IPS DF 4.7 (cell line): Measurements from ENCODE around the gene UBTD2.
"Not testable (repeated sequence)": the region's sequence is repeated elsewhere in the genome, so short reads cannot be mapped to it uniquely, and the experiment has no call there.

Source experiments
- DNase-seq: peaks from one replicate; pipeline ENCODE4 v3.0.0-alpha.2; 2013; ENCODE audit warnings: low spot score; ENCODE audit errors: extremely low read depth

The UBTD2 gene

DNA sequence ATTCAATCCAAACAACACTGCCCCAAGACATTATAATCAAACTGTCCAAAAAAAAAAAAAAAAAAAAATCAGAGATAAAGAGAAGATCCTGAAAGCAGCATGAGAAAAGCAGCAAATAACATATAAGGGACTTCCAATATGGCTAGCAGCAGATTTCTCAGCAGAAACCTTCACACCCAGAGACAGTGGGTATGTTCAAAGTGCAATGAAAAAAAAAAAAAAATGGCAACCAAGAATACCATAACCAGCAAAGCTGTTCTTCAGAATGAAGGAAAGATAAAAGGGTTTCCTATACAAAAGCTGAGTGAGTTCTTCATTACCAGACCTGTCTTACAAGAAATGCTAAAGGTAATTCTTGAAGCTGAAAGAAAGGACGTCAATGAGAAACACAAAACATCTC lies 32.1 kb downstream of the UBTD2 start:
- no peak for DNase-seq

DNA sequence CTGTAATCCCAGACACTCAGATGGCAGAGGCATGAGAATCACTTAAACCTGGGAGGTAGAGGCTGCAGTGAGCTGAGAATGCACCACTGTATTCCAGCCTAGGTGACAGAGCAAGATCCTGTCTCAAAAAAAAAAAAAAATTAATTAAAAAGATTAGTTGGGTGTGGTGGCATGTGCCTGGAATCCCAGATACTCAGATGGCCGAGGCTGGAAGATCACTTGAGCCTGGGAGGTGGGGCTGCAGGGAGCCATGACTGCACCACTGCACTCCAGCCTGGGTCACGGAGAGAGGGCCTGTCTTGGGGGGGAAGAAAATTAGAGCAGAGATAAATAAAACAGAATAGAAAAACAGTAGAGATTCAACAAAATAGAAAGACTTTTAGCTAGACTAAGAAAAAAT lies 34.9 kb downstream of the UBTD2 start:
- DNase-seq: no peak

DNA sequence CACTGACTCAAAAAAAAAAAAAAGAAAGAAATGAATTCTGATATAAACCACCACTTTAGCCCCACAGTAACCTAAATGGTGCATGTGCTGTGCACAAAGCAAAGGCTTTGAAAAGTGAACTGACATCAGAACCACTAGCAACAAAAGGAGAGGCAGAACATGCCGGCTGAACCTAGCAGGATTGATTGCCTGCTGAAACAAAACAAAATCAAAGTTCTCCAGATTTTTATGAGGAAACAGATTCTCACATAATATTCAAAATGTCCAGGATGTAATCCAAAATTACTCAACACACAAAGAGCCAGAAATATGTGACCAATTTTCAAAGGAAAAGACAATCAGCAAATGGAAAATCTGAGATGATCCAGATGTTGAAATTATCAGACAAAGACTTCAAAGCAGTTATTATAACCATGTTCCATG lies 37.9 kb downstream of the UBTD2 start:
- no peak for DNase-seq

DNA sequence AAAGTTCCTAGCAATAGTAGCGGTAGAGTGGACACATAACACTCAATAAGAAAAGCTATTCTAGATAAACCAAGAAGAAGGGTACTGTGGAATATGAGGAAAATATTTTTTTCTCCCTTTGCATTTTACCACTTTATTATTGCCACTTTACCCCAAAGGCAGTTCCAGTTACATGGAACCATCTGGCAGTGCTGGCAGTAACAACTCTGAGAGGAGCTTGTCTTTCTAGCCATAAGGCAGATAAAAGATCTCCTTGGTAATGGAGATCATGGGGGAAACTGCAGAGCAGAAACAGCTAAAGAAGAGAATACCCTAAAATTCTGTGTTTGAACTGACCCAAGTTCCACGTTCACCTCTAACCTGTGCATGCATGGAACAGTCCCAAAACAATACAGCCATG lies 38.5 kb downstream of the UBTD2 start:
- DNase-seq: no peak

DNA sequence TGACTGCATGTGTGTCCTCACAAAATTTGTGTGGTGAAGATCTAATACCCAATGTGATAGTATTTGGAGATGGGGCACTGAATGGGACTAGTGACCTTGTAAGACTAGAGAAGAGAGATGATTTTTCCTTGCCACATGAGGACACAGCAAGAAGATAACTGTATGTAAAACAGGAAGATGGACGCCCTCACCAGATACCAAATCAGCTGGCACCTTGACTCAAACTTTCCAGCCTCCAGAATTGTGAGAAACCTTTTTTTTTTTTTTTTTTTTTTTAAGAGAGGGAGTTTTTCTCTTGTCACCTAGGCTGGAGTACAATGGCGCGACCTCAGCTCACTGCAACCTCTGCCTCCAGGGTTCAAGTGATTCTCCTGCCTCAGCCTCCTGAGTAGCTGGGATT lies 40.3 kb downstream of the UBTD2 start:
- DNase-seq: no peak

DNA sequence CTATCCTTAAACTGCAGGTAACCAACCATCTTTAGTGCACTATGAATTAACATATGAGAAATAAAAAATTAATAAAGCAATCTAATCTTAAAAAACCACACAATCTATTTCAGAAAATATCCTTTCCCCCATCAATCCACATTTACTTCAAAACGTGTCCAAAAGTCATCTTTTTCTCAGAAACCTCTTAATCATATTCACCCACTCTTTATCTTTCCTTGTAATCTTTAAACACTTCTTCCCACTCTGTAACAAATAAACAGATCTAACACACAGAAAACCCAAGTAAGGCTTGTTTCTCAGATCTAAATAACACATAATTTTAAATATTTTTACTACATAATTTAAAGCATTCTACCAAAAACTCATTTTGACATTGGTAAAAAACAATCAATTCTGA lies 45.2 kb downstream of the UBTD2 start:
- DNase-seq: no peak

DNA sequence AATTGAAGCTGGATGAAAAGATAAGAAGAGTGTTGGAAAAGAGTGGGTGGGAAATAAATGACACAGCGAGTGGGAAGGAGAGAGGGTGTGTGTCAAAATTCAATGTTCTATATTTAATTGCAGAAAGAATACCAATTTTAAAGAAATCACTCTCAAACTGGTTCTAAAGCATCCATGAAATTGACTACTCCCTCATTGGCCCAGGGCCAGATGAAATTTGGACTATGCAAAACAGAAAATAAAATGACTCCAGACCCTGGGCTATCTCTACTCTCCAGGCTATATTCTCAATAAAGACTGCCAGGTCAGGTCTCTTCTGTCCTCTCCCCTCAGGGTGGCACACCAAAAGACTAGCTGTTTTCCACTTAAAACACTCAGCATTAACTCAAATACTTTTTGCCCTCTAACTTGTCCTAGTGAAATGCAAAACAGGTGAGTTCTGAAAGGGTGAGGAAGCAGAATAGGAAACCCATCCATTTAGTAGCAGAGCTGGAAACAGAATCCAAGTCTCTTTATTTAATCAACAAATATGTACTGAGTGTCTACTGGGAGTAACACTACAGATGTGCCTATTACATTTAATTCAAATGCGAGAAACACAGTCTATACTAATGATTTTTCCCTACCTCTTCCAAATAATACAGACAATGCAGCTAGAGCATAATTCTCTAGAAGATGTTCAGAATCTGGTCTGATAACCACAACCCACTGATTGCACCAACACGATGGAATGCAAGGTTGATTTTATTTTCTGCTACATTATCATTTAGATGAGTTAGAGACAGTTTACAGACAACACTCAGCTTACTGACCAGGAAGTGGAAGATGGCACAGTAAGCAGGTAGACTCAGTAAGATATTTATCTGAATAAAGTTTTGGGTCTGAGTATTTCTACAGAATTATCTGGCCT lies 47.5 kb downstream of the UBTD2 start:
- no peak for DNase-seq

DNA sequence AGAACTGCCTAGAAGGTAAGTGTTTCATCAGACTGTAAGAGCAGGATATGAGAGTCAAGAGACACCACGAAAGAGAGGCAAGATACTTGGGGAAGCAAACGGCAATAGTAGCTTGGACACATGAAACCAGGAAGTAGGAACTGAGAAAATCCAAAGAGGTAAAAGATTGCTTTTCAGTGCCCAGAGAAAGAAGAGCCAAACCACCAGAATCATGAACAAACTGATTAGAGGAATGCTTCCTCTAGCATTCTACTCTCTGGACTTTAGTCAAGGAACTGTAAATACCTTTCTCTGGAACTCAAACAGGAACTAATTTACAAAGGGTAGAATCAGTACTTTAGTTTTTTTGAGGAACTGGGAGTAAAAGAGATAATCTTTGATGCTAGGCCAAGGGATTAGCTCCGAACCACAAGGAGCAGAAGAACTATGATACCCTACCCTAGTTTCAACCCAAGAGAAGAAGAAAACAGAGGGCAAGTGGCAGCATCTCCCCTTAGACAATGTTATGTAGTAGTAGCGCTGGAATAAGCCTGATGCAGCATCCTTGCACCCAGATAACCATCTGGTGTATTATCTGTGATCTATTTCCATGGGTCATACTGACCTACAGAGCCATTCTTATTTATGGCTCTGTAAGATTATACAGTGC lies 48.3 kb downstream of the UBTD2 start:
- DNase-seq: no peak

DNA sequence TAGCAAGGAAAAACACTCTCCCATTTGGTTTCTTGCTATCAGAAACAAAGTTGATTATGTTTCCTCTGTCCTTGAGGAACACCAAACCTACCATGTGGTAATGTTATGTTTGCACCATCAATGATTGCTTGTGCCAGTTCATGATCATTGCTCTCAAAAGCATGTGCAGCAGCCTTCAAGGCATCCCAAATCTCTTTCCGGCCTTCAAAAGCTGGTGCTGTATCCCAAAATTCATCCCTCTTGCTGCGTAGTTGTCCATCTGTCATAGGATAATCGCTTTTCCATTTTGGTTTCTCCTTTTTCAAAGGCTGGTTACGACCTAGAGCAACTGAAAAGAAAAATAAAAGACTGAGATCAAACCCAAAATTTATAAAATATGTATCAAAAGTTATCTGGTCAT lies 49.5 kb downstream of the UBTD2 start:
- no peak for DNase-seq

DNA sequence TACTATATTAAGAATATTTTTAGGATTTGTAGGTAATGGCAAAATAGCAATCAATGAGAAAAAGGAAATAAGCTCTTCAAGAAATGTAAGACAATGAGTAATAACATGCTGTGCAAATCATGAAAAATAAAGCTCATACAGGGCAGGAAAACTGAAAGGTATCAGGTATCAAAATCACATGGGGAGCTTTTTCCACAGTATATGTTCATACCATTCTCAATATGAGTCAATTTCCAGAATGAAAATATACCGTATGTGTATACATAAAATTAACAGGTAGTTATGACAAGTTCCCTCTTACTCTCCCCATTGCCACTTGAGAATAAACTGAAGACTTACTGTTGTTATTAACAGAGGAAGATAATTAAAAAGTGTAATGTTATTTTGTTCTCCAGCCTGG lies 53.7 kb downstream of the UBTD2 start:
- DNase-seq: no peak

DNA sequence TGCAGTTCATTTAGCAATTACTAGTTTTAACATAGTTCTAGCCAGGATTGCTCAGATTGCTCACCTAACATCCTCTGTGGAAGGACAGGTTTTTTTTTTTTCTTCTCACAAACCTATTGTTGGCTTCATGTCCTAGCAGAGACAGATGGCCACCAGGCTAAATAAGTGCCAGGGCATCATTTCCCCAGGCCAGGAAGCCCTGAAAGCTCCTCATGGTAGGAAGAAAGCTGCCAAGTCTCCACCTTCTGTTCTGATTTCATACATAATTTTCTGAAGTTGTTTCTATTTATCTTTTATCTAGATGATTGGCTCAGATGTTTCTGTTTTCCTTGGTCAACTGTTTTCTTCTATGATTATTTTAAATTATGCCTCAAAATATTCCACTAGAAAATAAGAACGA lies 58.6 kb downstream of the UBTD2 start:
- no peak for DNase-seq

DNA sequence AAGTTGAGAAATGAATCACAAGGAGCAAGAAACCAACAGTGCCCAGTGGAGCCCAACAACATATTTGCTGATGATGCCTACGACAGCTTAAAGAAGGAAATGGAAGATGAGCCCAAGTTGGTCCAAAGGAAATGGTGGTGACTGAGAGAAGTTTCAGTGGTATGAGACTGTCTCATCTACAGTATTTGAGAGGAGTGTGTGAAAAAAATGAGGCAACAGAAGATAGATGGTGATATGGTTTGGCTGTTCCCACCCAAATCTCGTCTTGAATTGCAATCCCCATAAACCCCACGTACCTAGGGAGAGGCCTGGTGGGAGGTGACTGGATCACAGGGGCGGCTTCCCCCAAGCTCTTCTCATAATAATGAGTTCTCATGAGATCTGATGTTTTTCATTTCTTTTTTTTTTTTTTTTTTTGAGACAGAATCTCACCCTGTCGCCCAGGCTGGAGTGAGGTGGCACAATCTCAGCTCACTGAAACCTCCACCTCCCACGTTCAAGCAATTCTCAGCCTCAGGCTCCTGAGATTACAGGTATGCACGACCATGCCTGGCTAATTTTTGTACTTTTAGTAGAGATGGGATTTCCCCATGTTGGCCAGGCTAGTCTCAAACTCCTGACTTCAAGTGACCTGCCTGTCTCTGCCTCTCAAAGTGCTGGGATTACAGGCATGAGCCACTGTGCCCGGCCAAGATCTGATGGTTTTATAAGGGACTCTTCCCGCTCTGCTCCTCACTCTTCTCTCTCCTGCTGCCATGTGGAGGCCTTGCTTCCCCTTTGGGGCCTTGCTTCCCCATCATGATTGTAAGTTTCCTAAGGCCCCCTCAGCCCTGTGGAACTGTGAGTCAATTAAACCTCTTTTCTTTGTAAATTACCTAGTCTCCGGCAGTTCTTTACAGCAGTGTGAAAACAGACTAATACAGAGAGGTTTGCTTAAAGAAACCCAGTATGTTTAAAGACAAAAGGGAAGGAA lies 59.4 kb downstream of the UBTD2 start:
- DNase-seq: no peak

DNA sequence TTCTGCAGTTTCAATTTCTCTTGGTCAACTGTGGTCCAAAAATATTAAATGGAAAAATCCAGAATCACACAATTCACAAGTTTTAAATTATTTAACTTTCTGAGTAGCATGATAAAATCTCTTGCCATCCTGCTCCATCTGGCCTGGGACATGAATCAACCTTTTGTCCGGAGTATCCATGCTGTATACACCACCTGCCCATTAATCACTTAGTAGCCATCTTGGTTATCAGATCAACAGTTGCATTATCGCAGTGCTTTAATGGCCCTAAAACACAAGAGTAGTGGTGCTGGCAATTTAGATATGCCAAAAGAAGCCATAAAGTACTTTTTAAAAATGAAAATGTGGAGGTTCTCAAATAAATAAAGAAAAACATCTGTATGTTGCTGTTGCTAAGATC lies 64.3 kb downstream of the UBTD2 start:
- no peak for DNase-seq

DNA sequence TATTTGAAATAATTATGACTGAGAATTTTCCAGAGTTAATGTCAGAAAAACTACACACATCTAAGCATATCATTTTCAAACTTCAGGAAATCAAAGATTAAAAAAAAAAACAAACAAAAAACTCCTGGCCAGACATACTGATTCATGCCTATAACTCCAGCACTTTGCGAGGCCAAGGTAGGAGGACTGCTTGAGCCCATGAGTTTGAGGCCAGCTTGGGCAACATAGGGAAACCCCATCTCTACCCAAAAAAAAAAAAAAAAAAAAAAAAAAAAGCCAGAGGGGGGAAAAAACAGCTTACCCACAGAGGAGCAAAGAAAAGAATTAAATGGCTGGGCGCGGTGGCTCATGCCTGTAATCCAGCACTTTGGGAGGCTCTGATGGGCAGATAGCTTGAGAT lies 67.2 kb downstream of the UBTD2 start:
- DNase-seq: no peak

DNA sequence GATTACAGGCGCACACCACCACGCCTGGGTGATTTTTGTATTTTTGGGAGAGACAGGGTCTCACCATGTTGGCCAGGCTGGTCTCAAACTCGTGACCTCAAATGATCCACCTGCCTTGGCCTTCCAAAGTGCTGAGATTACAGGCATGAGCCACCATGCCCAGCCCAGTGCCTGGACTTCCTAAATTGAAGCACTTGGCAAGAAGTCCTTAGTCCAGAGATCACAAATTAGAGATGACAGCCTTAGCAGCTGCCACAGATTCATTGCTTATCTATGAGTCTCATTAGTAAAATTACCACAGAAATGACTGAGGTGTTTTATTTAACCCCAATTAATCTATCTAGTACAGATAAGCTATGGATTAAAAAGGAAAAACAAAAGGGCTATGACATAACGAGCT lies 70.4 kb downstream of the UBTD2 start:
- no peak for DNase-seq

DNA sequence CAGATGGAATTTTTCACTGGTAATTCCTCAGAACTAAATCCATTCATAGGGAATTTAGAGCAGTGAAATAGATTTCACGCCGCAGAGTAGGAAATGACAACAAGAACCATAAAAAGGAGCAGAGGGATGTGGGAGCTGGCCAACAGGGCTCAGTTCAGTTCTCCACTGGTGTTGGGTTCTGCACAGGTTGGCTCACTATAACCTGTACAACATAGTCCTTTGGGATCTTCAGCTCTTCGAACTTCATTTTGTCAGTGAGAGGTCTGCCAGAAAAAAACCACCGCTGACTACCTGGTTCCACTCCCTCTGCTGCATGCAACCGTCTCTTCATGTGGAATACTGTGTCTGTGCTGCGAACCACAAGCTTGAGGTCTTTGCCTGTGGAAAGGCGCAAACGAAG lies 71.9 kb downstream of the UBTD2 start:
- no peak for DNase-seq

DNA sequence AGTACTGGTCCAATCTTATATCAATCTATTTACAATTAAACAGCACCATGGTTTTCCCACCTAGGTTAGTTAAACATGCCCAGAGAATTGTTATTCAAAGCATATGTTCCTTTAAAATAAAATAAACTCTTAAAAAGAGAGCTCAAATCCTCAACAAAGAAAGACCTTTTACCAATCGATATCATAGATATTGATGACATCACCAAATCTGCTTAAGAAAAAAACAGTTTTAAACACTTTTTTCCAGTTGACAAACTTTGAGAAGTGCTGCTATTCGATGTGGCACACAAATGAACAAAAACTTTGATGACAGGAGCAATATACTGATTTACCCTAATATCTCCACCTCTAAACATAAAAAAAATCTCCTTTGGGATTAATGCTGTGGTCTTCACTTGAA lies 73.8 kb downstream of the UBTD2 start:
- DNase-seq: no peak

DNA sequence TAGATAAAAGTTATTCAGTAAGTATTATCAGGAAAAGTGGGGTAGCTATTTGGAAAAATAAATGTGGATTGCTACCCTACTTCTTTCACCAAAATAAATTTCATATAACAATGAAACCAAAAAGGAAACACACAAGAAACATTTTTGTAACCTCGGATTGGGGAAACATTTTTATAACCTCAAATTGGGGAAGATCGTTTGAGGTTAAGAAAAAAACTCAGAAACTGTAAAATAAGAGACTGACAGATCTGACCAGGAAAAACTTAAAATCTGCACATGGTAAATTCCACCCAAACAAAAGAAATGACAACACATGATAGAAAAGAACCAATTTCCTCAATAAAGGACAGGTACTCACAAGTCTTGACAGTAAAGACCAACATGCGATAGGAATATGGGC lies 76.1 kb downstream of the UBTD2 start:
- no peak for DNase-seq

DNA sequence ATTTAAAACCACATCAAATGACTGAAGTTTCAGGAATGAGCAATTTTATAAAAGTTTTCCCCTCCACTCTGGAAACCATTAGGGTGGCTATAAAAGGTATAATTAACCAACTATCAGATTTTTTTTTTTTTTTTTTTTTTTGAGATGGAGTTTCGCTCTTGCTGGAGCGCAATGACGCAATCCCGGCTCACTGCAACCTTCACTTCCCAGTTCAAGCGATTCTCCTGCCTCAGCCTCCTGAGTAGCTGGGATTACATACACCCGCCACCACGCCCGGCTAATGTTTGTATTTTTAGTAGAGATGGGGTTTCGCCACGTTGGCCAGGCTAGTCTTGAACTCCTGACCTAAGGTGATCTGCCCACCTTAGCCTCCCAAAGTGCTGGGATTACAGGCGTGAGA lies 77.6 kb downstream of the UBTD2 start:
- not testable (repeated sequence) for DNase-seq

DNA sequence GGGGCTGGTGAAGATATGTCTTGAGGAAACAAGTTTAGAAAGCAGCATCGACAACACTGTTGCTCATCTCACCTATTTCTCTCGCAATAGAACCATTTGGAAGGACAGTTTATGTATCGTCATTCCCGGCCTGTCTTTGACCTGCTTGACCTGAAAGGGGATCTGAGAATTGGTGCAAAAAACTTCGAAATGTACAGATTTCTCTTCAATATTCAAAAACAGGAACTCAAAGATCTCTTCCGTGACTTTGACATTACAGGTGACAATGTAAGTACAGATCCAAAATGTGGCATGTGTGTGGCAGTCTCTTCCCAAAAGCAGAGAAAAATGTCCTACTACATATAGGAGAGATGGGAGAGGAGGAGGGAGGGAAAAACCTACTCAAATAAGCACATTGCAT lies 83.1 kb downstream of the UBTD2 start:
- no peak for DNase-seq

DNA sequence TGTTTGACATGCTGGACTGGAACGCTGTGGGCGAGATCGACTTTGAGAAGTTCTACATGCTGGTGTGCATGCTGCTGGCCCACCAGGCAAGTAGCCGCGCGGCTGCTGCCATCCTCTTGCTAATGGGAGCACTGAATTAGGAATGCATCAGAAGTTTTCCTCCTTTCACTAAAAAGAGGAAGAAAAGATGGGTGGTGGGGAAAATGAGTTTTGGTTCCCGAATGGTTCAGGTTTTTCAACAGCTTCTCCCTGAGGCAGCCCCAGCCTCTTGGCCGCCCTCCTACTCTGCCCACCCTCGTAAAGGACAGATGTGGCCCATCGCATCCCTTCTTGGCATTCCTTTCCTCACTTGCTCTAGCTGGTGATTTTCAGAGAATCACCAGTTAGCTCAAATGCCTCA lies 84.1 kb downstream of the UBTD2 start:
- DNase-seq: no peak

DNA sequence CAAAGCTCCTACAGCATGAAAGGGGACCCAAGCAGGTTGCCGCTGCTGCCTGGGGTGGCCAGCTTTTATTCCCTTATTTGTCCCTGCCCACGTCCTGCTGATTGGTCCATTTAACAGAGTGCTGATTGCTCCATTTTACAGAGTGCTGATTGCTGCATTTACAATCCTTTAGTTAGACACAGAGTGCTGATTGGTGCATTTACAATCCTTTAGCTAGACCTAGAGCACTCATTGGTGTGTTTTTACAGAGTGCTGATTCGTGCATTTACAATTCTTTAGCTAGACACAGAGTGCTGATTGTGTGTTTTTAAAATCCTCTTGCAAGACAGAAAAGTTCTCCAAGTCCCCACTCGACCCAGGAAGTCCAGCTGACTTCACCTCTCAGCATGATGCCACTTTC lies 85.8 kb downstream of the UBTD2 start:
- not testable (repeated sequence) for DNase-seq
